K562 (cell line): ENCODE results near the gene MRPS35. TPM values are rescaled to one million over a fixed set of nuclear protein-coding genes. Genes with fewer than 3 reads are reported as not detected.

Experiments used
- ATAC-seq: fragments of 200-7000 bp; cut with Tn5 transposase; 3 replicates; pipeline ENCODE4 v1.9.1; 2020; ENCODE audit warnings: moderate library complexity
- BruUV-seq: library from RNA; stranded (reverse); fragments of 400-500 nt; replicated peaks from 2 replicates; lab custom pipeline; 2021; lab: Mats Ljungman, UMichigan
- CTCF ChIA-PET: fragments of 300-600 bp; formaldehyde crosslinking; extraction: SDS; loops from one replicate; lab custom pipeline; 2021; ENCODE audit warnings: low intra/inter-chr PET ratio; lab: Yijun Ruan, JAX
- POLR2A ChIA-PET: fragments of 300-600, 350-650 bp; sonication (Branson Sonifier 250); formaldehyde crosslinking; extraction: SDS; loops from one replicate; lab custom pipeline; 2021; ENCODE audit warnings: antibody characterized with exemption, inconsistent platforms; lab: Yijun Ruan, JAX
- DNase-seq, 4 experiments: peaks; one replicate each; pipeline versions ENCODE4 v3.0.0 to v3.0.0-alpha.2; 2011 to 2018; ENCODE audit warnings: low spot score in 3 of 4, mixed read lengths in 3 of 4; ENCODE audit errors: extremely low read depth in 1 of 4
- FAIRE-seq: peaks from 2 replicates; lab custom pipeline; 2011; peaks lifted over from hg19 to GRCh38; lab: Jason Lieb, UNC
- H2AFZ ChIP-seq: 2 replicates; pipeline ENCODE4 v1.6.0; 2011; ENCODE audit warnings: low read depth, low read length, control low read depth, inconsistent platforms
- H3K27ac ChIP-seq: fragments of 200-600 bp; 3 replicates; pipeline ENCODE4 v1.8.0; 2011; ENCODE audit warnings: low read depth, mild to moderate bottlenecking, control low read depth, inconsistent platforms, low read length, moderate library complexity, mixed read lengths; ENCODE audit errors: extremely low read depth
- H3K27me3 ChIP-seq, 2 experiments: fragments of 300-600 bp in 1 of 2; 2 replicates in 1 of 2; 3 replicates in 1 of 2; pipeline versions ENCODE4 v1.6.0 to v1.8.0; 2011; ENCODE audit warnings: inconsistent platforms in 2 of 2, low read length in 2 of 2, mild to moderate bottlenecking in 1 of 2, mixed read lengths in 1 of 2, moderate library complexity in 1 of 2; ENCODE audit not compliant: control insufficient read depth in 2 of 2, insufficient read depth in 2 of 2
- H3K36me3 ChIP-seq: fragments of 300-600 bp; 3 replicates; pipeline ENCODE4 v1.8.0; 2011; ENCODE audit warnings: mild to moderate bottlenecking, low read length, inconsistent platforms; ENCODE audit not compliant: control insufficient read depth, insufficient read depth
- H3K4me1 ChIP-seq, 2 experiments: fragments of 200-600 bp in 1 of 2; replicated peaks in 1 of 2; 2 replicates in 1 of 2; 3 replicates in 1 of 2; pipeline versions ENCODE4 v1.5.1 to v1.8.0; 2011; ENCODE audit warnings: inconsistent platforms in 2 of 2, low read length in 2 of 2, mild to moderate bottlenecking in 1 of 2, mixed read lengths in 1 of 2, moderate library complexity in 1 of 2; ENCODE audit not compliant: control insufficient read depth in 2 of 2, insufficient read depth in 2 of 2
- H3K4me2 ChIP-seq: 2 replicates; pipeline ENCODE4 v1.6.1; 2011; ENCODE audit warnings: low read length, control low read depth, inconsistent platforms, mixed read lengths; ENCODE audit not compliant: insufficient read depth
- H3K4me3 ChIP-seq: fragments of 200-600 bp; sonication (generic), shearing (Covaris generic); 2 replicates; pipeline ENCODE4 v1.5.1; 2016; ENCODE audit warnings: control low read depth, inconsistent platforms
- H3K79me2 ChIP-seq: fragments of 200-600 bp; 3 replicates; pipeline ENCODE4 v1.8.0; 2011; ENCODE audit warnings: low read length, inconsistent platforms; ENCODE audit not compliant: control insufficient read depth, insufficient read depth
- H3K9ac ChIP-seq, 2 experiments: 2 replicates each; pipeline versions ENCODE4 v1.6.0 to v1.6.1; 2011; ENCODE audit warnings: low read depth in 2 of 2, low read length in 2 of 2, control low read depth in 1 of 2, inconsistent platforms in 1 of 2, mild to moderate bottlenecking in 1 of 2, mixed read lengths in 1 of 2; ENCODE audit not compliant: insufficient read depth in 1 of 2
- H3K9me1 ChIP-seq: one replicate; pipeline ENCODE4 v1.6.0; 2011; ENCODE audit warnings: inconsistent platforms, mild to moderate bottlenecking, low read length, moderate library complexity; ENCODE audit not compliant: control insufficient read depth, insufficient read depth
- H3K9me3 ChIP-seq: replicated peaks from 2 replicates; pipeline ENCODE4 v1.5.1; 2011; ENCODE audit warnings: low read depth, low read length, inconsistent platforms; ENCODE audit not compliant: control insufficient read depth, insufficient read depth
- H4K20me1 ChIP-seq: replicated peaks from 2 replicates; pipeline ENCODE4 v1.6.1; 2011; ENCODE audit warnings: low read length, inconsistent platforms, mixed read lengths; ENCODE audit not compliant: control insufficient read depth, insufficient read depth
- HDAC3 ChIP-seq: fragments of 450-650 bp; IDR thresholded peaks from 2 replicates; pipeline ENCODE4 v1.6.1; 2018; ENCODE audit warnings: borderline replicate concordance, mild to moderate bottlenecking, moderate library complexity; ENCODE audit not compliant: partially characterized antibody
- RBM25 ChIP-seq: fragments of 200-400 bp; formaldehyde crosslinking; IDR thresholded peaks from 2 replicates; pipeline ENCODE4 v1.6.1; 2018; ENCODE audit warnings: low read length, low read depth, moderate library complexity; ENCODE audit not compliant: severe bottlenecking
- ZNF121 ChIP-seq: sonication (generic); formaldehyde crosslinking; conservative IDR thresholded peaks from 2 replicates; pipeline ENCODE4 v1.8.0; 2022; ENCODE audit warnings: missing genetic modification reagents
- WGBS: fragments of 100-300 bp; shearing (Covaris generic); methylation state at CpG from one replicate; pipeline ENCODE4 v1.1.6; 2016; ENCODE audit warnings: low coverage, mixed read lengths; ENCODE audit not compliant: insufficient coverage; ENCODE audit errors: missing lambda C conversion rate; 5-methylcytosine and 5-hydroxymethylcytosine counted together
- in situ Hi-C: fragments of 300-500 bp; cut with MboI; formaldehyde crosslinking; loops from 4 replicates; pipeline ENCODE4 v1.15.0; 2018; ENCODE audit warnings: inconsistent platforms, mixed read lengths
- intact Hi-C: fragments of 100-400 bp; cut with micrococcal nuclease; formaldehyde crosslinking; loops from 2 replicates; pipeline ENCODE4 v1.14.2; 2022
- polyA plus RNA-seq, 8 experiments: library from polyadenylated mRNA; depleted of rRNA in 4 of 8; stranded (reverse) in 5 of 8; unstranded in 3 of 8; fragments of >200 nt; fragmentation: Nextera tagmentation in 2 of 8; fragmentation: Illumina TruSeq in 1 of 8; extraction: Ambion mirVana in 2 of 8; extraction: Trizol in 1 of 8; gene quantifications; 2 replicates each; pipeline versions ENCODE4 v1.2.1 to v1.2.3, GENCODE V29; 2011 to 2014; ENCODE audit warnings: inconsistent platforms in 1 of 8, missing spikeins in 1 of 8
- total RNA-seq, 7 experiments: library from RNA; depleted of rRNA in 6 of 7; stranded (reverse); fragments of >200 nt in 6 of 7; fragmentation: Illumina TruSeq in 2 of 7; extraction: Trizol in 2 of 7; gene quantifications; 2 replicates each; pipeline versions ENCODE4 v1.2.1 to v1.2.3, GENCODE V29; 2011 to 2021; ENCODE audit warnings: low replicate concordance in 1 of 7
- TF ChIP-seq, protein P1 (sequence below): fragments of 250-450 bp; sonication (Bioruptor Pico); IDR thresholded peaks from 2 replicates; pipeline ENCODE4 v1.4.0; 2020; ENCODE audit warnings: mild to moderate bottlenecking, moderate library complexity

MRPS35 gene
- total and polyA plus RNA-seq, 9 of the 15 experiments (the other 6 are each of a cell fraction or from before 2014, with no cell fraction given) = 79.0 to 183 (median 114) TPM

DNA sequence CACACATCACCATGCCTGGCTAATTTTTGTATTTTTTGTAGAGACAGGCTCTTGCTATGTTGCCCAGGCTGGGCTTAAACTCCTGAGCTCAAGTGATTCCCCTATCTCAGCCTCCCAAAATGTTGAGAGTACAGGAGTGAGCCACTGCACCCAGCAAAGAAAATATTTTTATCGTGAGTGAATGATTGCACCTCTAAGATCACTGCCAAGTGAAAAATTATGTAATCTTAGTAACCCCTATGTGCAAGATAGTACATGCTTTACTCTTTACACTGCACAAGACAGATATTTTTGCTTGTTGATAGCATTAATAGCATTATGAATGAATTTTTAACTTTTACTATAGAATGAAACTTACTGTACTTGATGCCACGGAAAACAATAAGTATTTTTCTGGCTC, 3.4 kb upstream of the MRPS35 start (continued):
- TF ChIP-seq, protein P1, sequence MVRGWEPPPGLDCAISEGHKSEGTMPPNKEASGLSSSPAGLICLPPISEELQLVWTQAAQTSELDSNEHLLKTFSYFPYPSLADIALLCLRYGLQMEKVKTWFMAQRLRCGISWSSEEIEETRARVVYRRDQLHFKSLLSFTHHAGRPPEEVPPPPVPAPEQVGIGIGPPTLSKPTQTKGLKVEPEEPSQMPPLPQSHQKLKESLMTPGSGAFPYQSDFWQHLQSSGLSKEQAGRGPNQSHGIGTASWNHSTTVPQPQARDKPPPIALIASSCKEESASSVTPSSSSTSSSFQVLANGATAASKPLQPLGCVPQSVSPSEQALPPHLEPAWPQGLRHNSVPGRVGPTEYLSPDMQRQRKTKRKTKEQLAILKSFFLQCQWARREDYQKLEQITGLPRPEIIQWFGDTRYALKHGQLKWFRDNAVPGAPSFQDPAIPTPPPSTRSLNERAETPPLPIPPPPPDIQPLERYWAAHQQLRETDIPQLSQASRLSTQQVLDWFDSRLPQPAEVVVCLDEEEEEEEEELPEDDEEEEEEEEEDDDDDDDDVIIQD = no peak

DNA sequence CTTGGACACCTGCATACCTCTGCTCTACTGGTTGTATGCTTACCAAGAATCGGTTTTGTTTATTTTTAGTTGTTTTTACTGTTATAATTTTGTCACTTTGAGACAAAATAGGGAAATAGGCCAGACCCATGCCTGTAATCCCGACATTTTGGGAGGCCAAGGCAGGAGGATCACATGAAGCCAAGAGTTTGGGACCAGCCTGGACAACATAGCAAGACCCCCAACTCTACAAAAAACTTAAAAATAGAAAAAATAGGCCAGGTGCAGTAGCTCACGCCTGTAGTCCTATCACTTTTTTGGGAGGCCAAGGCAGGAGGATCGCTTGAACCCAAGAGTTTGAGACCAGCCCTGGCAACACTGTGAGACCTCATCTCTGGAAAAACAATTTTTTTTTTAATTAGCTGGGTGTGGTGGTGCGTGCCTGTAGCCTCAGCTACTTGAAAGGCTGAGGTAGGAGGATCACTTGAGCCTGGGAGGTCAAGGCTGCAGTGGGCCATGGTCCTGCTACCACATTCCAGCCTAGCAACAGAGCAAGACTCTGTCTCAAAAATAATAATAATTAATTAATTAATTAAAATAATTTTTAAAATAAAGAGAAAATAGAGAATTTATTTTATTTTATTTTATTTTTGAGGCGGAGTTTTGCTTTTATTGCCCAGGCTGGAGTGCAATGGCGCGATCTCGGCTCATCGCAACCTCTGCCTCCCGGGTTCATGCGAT, 1.3 kb upstream of the MRPS35 start:
- Histone ChIP-seq H3K4me1 (peaks cover 7 to 12% of the 10 kb centered on the region in 2 experiments; a peak in 4 of 5 replicates), H3K9me3 (no peaks in the 10 kb centered on the region), H3K4me3 (no peak overlapping the region), H3K79me2 (peaks cover 41% of the 10 kb centered on the region), H3K27me3 (no peaks in the 10 kb centered on the region; a peak in 1 of 5 replicates), H3K9ac (no peak overlapping the region), H4K20me1 (no peaks in the 10 kb centered on the region; the same call in 1 of the 2 replicates), H3K36me3 (peaks cover 20% of the 10 kb centered on the region; the same call in 2 of the 3 replicates), H3K9me1 (no peaks in the 10 kb centered on the region), H3K27ac (no peak overlapping the region), H3K4me2 (no peak overlapping the region), H2AFZ (0 out of 2 replicates have a peak overlapping the region, but pooled peaks have one; percentile 42)
- TF ChIP-seq RBM25 (peak; percentile 39), HDAC3 (no peak), ZNF121 (CRISPR knock-in tag) (peak; percentile 25)
- CTCF ChIA-PET = no interaction called here
- WGBS = 88% methylated on average over 12 of the region's 12 CpGs
- DNase-seq (no peak), FAIRE-seq (no peak), ATAC-seq (no peak)
- POLR2A ChIA-PET = interaction anchor here (1.4 kb wide), 1 partner anchor 21 kb away, joined by 3 read pairs; no protein-coding TSS in a partner anchor
- in situ Hi-C loops (no loop called here), intact Hi-C loops (no loop called here)
- no TSS peak for BruUV-seq
